Ovary (tissue), 3 donors: ENCODE measurements around the gene AP5S1.
A peak's percentile ranks its signal among the peaks of the same experiment; 100 is the strongest.

ENCODE experiments used
- CTCF ChIP-seq, 3 donors: fragments of 450-650 bp in 2 of 3; fragments of 200-600 bp in 1 of 3; IDR thresholded peaks; one replicate each; pipeline versions ENCODE4 v1.5.1 to v1.8.0; 2016 to 2022; ENCODE audit warnings: antibody characterized with exemption in 3 of 3, mild to moderate bottlenecking in 1 of 3
- EP300 ChIP-seq: sonication (generic); formaldehyde crosslinking; IDR thresholded peaks from one replicate; pipeline ENCODE4 v1.6.1; 2017; ENCODE audit warnings: antibody characterized with exemption
- donor health status: DM: no; HTN: no; CAD: no.

GRCh38 chr20:3811467-3812258 lies 8.7 kb upstream of the AP5S1 start:
- peak in 1 of 3 donors; percentile 17 for TF ChIP-seq CTCF (IDR thresholded peaks at IDR 0.05)
- TF ChIP-seq EP300, result peak; percentile 93
